RPMI7951 (cell line): ENCODE data around the gene SPATA13. TPM values are rescaled to one million over a fixed set of nuclear protein-coding genes. Genes with fewer than 3 reads are reported as not detected.

Experiments used
- total RNA-seq: library from RNA; depleted of rRNA; stranded (reverse); fragments of >200 nt; shearing (Covaris generic); gene quantifications from 2 replicates; pipeline ENCODE4 v1.2.3, GENCODE V29; 2014; rRNA removed

The SPATA13 gene
- total RNA-seq, 1 experiment from 2014 or later = 4.6 TPM

Other genes with a start within 250 kb of the SPATA13 start
- not detected in 2 replicates for gene C1QTNF9, start 148.9 kb downstream of the SPATA13 start, total RNA-seq